MM.1S (cell line): ENCODE data around the gene APOBEC3H.

Experiments
- DNase-seq: peaks from one replicate; pipeline ENCODE4 v3.0.0-alpha.2; 2015
- H2AFZ ChIP-seq: fragments of 300-600 bp; sonication (generic); 2 replicates; pipeline ENCODE4 v1.6.0; 2016; ENCODE audit warnings: antibody characterized with exemption, low read length
- H3F3A ChIP-seq: fragments of 300-600 bp; sonication (generic); 2 replicates; pipeline ENCODE4 v1.6.1; 2016; ENCODE audit warnings: mild to moderate bottlenecking, antibody characterized with exemption, low read length, moderate library complexity, mixed read lengths; ENCODE audit not compliant: insufficient read depth
- H3K27ac ChIP-seq: fragments of 300-600 bp; sonication (generic); 2 replicates; pipeline ENCODE4 v1.5.1; 2016; ENCODE audit warnings: mild to moderate bottlenecking, low read length
- H3K27me3 ChIP-seq: fragments of 300-600 bp; sonication (generic); replicated peaks from 2 replicates; pipeline ENCODE4 v1.6.0; 2016; ENCODE audit warnings: low read length; ENCODE audit not compliant: insufficient read depth
- H3K36me3 ChIP-seq: fragments of 300-600 bp; sonication (generic); replicated peaks from 2 replicates; pipeline ENCODE4 v1.6.1; 2016; ENCODE audit warnings: mild to moderate bottlenecking, low read length, mixed read lengths; ENCODE audit not compliant: insufficient read depth
- H3K4me1 ChIP-seq: fragments of 300-600 bp; sonication (generic); 2 replicates; pipeline ENCODE4 v1.6.1; 2016; ENCODE audit warnings: low read length, mixed read lengths
- H3K4me2 ChIP-seq: fragments of 300-600 bp; sonication (generic); 2 replicates; pipeline ENCODE4 v1.6.0; 2016; ENCODE audit warnings: low read depth, low read length
- H3K4me3 ChIP-seq: fragments of 300-600 bp; sonication (generic); 2 replicates; pipeline ENCODE4 v1.5.1; 2016; ENCODE audit warnings: low read length, mixed read lengths
- H3K79me2 ChIP-seq: fragments of 300-600 bp; sonication (generic); 2 replicates; pipeline ENCODE4 v1.6.1; 2016; ENCODE audit warnings: mixed run types, low read length, mixed read lengths
- H3K9ac ChIP-seq: fragments of 300-600 bp; sonication (generic); 2 replicates; pipeline ENCODE4 v1.6.1; 2016; ENCODE audit warnings: low read length, mixed read lengths
- H3K9me2 ChIP-seq: fragments of 300-600 bp; sonication (generic); replicated peaks from 2 replicates; pipeline ENCODE4 v1.6.1; 2016; ENCODE audit warnings: mild to moderate bottlenecking, low read length, mixed read lengths; ENCODE audit not compliant: insufficient read depth
- H3K9me3 ChIP-seq: fragments of 300-600 bp; sonication (generic); replicated peaks from 2 replicates; pipeline ENCODE4 v1.6.1; 2016; ENCODE audit warnings: mild to moderate bottlenecking, low read length, mixed read lengths; ENCODE audit not compliant: insufficient read depth
- H4K20me1 ChIP-seq: fragments of 300-600 bp; sonication (generic); 2 replicates; pipeline ENCODE4 v1.6.1; 2016; ENCODE audit warnings: mild to moderate bottlenecking, low read length, moderate library complexity, mixed read lengths; ENCODE audit not compliant: insufficient read depth
- EZH2 ChIP-seq: fragments of 300-600 bp; sonication (generic); optimal IDR thresholded peaks from 2 replicates; pipeline ENCODE3; 2017; ENCODE audit warnings: low read depth, mild to moderate bottlenecking, antibody characterized with exemption, low read length, mixed read lengths
- EZH2phosphoT487 ChIP-seq: fragments of 300-600 bp; sonication (generic); IDR thresholded peaks from 2 replicates; pipeline ENCODE4 v1.6.1; 2018; ENCODE audit warnings: antibody characterized with exemption, low read length
- TF ChIP-seq, protein P1 (sequence below): fragments of 300-600 bp; sonication (generic); IDR thresholded peaks from 2 replicates; pipeline ENCODE4 v1.5.1; 2016; ENCODE audit warnings: antibody characterized with exemption, low read length, mixed read lengths

APOBEC3H gene

DNA sequence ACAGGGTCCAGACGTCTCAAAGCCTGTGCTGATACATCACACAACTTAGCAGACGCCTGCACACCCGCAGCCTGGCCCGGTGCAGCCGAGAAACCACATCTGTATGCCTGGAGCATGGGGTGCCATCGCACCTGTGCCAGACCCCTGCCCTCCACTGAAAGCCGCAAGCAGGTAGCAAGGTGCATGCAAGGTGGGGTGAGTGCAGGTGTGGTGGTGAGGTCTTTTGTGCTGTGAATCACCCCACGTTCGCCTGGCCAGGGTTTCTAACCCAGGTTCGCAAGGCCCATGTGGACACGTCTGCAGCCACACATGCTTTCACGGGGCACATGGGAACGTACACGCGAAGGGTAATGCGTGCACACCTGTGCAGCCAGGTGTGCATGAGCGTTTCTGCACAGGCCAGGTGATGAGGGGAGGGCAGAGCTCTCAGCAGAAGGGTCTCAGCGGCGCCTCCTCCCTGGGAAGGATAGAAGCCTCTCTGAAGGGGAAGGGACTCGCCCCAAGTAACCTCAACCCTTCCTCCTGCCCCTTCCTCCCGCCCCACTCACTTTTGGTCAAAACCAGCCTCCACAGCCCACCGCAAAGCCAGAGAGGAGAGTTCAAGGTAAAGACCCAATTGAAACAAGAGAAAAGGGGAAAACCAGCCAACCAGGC is 36.0 kb downstream of the APOBEC3H start:
- no peak for TF ChIP-seq EZH2phosphoT487
- TF ChIP-seq, protein P1, sequence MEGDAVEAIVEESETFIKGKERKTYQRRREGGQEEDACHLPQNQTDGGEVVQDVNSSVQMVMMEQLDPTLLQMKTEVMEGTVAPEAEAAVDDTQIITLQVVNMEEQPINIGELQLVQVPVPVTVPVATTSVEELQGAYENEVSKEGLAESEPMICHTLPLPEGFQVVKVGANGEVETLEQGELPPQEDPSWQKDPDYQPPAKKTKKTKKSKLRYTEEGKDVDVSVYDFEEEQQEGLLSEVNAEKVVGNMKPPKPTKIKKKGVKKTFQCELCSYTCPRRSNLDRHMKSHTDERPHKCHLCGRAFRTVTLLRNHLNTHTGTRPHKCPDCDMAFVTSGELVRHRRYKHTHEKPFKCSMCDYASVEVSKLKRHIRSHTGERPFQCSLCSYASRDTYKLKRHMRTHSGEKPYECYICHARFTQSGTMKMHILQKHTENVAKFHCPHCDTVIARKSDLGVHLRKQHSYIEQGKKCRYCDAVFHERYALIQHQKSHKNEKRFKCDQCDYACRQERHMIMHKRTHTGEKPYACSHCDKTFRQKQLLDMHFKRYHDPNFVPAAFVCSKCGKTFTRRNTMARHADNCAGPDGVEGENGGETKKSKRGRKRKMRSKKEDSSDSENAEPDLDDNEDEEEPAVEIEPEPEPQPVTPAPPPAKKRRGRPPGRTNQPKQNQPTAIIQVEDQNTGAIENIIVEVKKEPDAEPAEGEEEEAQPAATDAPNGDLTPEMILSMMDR = no peak
- TF ChIP-seq EZH2 = no peak
- Histone ChIP-seq H3F3A (peaks cover 5% of the 10 kb centered on the region; the same call in 1 of the 2 replicates), H3K4me2 (no peak overlapping the region), H4K20me1 (no peaks in the 10 kb centered on the region), H3K27me3 (no peaks in the 10 kb centered on the region), H3K4me3 (no peak overlapping the region), H3K9ac (no peak overlapping the region), H3K9me3 (no peaks in the 10 kb centered on the region), H3K36me3 (no peaks in the 10 kb centered on the region), H2AFZ (no peak overlapping the region), H3K9me2 (no peaks in the 10 kb centered on the region), H3K4me1 (peaks cover 12% of the 10 kb centered on the region), H3K27ac (no peak overlapping the region), H3K79me2 (no peaks in the 10 kb centered on the region)
- DNase-seq = no peak

DNA sequence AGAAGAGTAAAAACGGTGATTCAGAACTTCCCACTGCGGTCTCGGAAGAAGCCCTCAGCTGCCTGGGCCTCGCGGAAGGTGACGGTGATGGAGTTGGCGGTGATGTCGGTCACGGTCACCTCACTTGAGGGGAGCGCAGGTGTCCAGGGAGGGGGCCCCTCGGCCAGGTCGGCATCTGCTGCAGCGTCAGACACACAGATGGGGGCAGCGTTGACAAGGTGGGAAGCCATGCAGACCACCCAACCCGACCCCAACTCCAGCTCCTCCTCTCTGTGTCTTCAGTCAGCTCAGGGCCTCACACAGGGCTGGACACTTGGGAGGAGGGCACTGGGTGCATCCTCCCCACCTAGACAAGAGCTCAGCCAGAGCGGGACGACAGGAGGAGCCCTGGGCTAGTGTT is 36.8 kb downstream of the APOBEC3H start:
- TF ChIP-seq EZH2phosphoT487 = no peak
- TF ChIP-seq EZH2 = no peak
- TF ChIP-seq, protein P1 = no peak

DNA sequence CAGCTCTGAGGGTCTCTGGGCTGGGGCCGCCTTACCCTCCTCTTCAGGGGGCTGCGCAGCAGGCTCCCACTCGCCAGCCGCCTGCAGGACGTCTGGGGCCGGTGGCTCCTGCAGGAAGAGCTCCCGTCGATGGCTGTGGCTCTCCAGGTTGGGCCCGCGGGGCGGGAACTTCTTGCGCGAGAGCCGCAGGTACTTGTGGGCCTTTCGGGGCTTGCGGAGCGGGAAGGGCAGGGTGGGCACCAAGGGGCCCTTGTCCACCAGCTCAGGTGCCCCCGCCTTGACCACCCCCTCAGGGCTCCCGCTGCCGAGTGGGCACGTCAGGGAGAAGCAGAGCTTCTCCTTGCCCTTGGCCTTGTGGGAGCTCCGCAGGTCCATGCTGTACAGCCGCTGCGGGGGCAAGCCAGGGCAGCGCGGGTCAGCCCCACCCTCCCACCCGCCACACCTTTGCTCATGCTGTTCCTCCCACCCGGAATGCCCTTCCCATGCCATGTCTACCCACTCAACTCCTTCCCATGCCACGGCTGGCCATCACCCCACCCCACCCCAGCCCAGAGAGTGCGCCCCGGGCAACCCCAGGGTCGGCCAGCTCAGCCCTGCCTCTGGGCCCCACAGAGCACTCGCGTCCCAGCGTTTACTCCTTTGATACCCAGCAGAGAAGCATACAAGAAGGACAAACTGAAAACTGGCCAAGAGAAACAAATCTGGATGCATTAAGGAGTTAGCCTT is 37.5 kb downstream of the APOBEC3H start:
- TF ChIP-seq EZH2 = no peak
- no peak for TF ChIP-seq EZH2phosphoT487
- TF ChIP-seq, protein P1 = no peak
- Histone ChIP-seq H3K9ac (no peak overlapping the region), H3K4me3 (no peak overlapping the region), H3K9me2 (no peaks in the 10 kb centered on the region), H3K36me3 (no peaks in the 10 kb centered on the region), H3F3A (no peaks in the 10 kb centered on the region), H3K4me2 (no peak overlapping the region), H3K79me2 (no peaks in the 10 kb centered on the region), H3K9me3 (no peaks in the 10 kb centered on the region), H4K20me1 (no peaks in the 10 kb centered on the region), H3K27me3 (no peaks in the 10 kb centered on the region), H3K4me1 (no peaks in the 10 kb centered on the region), H3K27ac (no peak overlapping the region), H2AFZ (no peak overlapping the region)
- no peak for DNase-seq

More for the DNA sequence above, 36.8 kb downstream of the APOBEC3H start:
- DNase-seq = no peak
- H3K9me2 ChIP-seq = no peaks in the 10 kb centered on the region
- H3F3A ChIP-seq = peaks cover under 1% of the 10 kb centered on the region; the same call in 1 of the 2 replicates
- no peak overlapping the region for H3K4me2 ChIP-seq
- no peaks in the 10 kb centered on the region for H3K27me3 ChIP-seq
- peaks cover 3% of the 10 kb centered on the region for H3K4me1 ChIP-seq
- H3K9ac ChIP-seq = no peak overlapping the region
- no peaks in the 10 kb centered on the region for H3K36me3 ChIP-seq
- no peaks in the 10 kb centered on the region for H3K79me2 ChIP-seq
- no peak overlapping the region for H3K27ac ChIP-seq
- H2AFZ ChIP-seq = no peak overlapping the region
- no peaks in the 10 kb centered on the region for H4K20me1 ChIP-seq
- H3K4me3 ChIP-seq = no peak overlapping the region
- H3K9me3 ChIP-seq = no peaks in the 10 kb centered on the region
